ENCODE results near the gene ZNF611.

DNA sequence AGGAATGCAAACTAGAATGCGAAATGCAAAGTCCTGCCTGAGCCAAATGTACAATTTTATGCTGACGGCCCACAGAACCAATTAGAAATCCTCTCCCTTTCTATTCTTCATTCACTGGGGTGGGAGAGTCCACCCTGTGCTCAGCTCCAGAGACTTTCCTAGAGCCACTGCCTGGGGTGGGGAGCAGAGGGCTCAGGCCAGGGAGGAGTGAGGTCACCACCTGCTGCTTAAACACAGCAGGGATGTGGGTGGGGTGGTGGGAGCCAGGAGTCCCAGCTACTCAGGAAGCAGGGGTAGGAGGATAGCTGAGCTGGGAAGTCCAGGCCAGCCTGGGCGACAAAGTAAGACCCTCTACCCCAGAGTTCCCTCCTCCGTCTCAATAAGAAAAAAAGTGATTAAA lies 69.8 kb downstream of the ZNF611 start:
- TF ChIP-seq EED (IDR thresholded peaks at IDR 0.05; ENCODE audit: low read depth) (no peak), FOS (IDR thresholded peaks at IDR 0.05; ENCODE audit: borderline replicate concordance, extremely low read depth, insufficient read length) (no peak), ZNF217 (IDR thresholded peaks at IDR 0.05) (no peak), ZNF274 (IDR thresholded peaks at IDR 0.05; ENCODE audit: insufficient read depth, insufficient read length) (no peak), TARDBP (IDR thresholded peaks at IDR 0.05; ENCODE audit: borderline replicate concordance) (no peak), HDAC2 (IDR thresholded peaks at IDR 0.05) (no peak), MTA2 (IDR thresholded peaks at IDR 0.05; ENCODE audit: low read depth) (no peak), CREB1 (IDR thresholded peaks at IDR 0.05; ENCODE audit: low read depth) (no peak)
- TF ChIP-seq, protein P1, sequence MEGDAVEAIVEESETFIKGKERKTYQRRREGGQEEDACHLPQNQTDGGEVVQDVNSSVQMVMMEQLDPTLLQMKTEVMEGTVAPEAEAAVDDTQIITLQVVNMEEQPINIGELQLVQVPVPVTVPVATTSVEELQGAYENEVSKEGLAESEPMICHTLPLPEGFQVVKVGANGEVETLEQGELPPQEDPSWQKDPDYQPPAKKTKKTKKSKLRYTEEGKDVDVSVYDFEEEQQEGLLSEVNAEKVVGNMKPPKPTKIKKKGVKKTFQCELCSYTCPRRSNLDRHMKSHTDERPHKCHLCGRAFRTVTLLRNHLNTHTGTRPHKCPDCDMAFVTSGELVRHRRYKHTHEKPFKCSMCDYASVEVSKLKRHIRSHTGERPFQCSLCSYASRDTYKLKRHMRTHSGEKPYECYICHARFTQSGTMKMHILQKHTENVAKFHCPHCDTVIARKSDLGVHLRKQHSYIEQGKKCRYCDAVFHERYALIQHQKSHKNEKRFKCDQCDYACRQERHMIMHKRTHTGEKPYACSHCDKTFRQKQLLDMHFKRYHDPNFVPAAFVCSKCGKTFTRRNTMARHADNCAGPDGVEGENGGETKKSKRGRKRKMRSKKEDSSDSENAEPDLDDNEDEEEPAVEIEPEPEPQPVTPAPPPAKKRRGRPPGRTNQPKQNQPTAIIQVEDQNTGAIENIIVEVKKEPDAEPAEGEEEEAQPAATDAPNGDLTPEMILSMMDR (IDR thresholded peaks at IDR 0.05 in 2 of 3, conservative IDR thresholded peaks at IDR 0.05 in 1 of 3; ENCODE audit: control insufficient read depth in 2 of 3, extremely low read depth in 1 of 3, insufficient read depth in 1 of 3, low read depth in 3 of 3, low read length in 3 of 3) = no peak
- TF ChIP-seq, protein P2, sequence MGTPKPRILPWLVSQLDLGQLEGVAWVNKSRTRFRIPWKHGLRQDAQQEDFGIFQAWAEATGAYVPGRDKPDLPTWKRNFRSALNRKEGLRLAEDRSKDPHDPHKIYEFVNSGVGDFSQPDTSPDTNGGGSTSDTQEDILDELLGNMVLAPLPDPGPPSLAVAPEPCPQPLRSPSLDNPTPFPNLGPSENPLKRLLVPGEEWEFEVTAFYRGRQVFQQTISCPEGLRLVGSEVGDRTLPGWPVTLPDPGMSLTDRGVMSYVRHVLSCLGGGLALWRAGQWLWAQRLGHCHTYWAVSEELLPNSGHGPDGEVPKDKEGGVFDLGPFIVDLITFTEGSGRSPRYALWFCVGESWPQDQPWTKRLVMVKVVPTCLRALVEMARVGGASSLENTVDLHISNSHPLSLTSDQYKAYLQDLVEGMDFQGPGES (IDR thresholded peaks at IDR 0.05) = no peak
